GM19043 (cell line): Measurements from ENCODE around the gene FAM168A.
"Not testable (repeated sequence)": the region's sequence is repeated elsewhere in the genome, so short reads cannot be mapped to it uniquely, and the experiment has no call there.

Experiments used
- ATAC-seq: cut with Tn5 transposase; IDR thresholded peaks from one replicate; pipeline ENCODE4 v1.9.1; 2021; ENCODE audit warnings: low read depth; ENCODE audit not compliant: unreplicated experiment

The FAM168A gene

GRCh38 chr11:73477518-73477917, 120.4 kb downstream of the FAM168A start:
- no peak for ATAC-seq

- no peak for ATAC-seq
Measured at GRCh38 chr11:73475549-73476095, 122.3 kb downstream of the FAM168A start.

- ATAC-seq, result no peak
Measured at GRCh38 chr11:73473252-73473651, 124.7 kb downstream of the FAM168A start.

- not testable (repeated sequence) for ATAC-seq
Measured at GRCh38 chr11:73470036-73470612, 127.8 kb downstream of the FAM168A start.

GRCh38 chr11:73469401-73469800, 128.5 kb downstream of the FAM168A start:
- ATAC-seq, result no peak

- no peak for ATAC-seq
Measured at GRCh38 chr11:73468590-73469161, 129.2 kb downstream of the FAM168A start.

- ATAC-seq, result no peak
Measured at GRCh38 chr11:73467505-73467904, 130.4 kb downstream of the FAM168A start.

- no peak for ATAC-seq
Measured at GRCh38 chr11:73466643-73467042, 131.3 kb downstream of the FAM168A start.

- ATAC-seq, result no peak
Measured at GRCh38 chr11:73465871-73466270, 132.0 kb downstream of the FAM168A start.

- no peak for ATAC-seq
Measured at GRCh38 chr11:73465023-73465675, 132.8 kb downstream of the FAM168A start.

- ATAC-seq, result no peak
Measured at GRCh38 chr11:73464347-73464746, 133.6 kb downstream of the FAM168A start.

- no peak for ATAC-seq
Measured at GRCh38 chr11:73463359-73463758, 134.6 kb downstream of the FAM168A start.

GRCh38 chr11:73461964-73462363, 135.9 kb downstream of the FAM168A start:
- no peak for ATAC-seq

- ATAC-seq, result no peak
Measured at GRCh38 chr11:73461335-73461840, 136.5 kb downstream of the FAM168A start.

- no peak for ATAC-seq
Measured at GRCh38 chr11:73458201-73458600, 139.7 kb downstream of the FAM168A start.

- no peak for ATAC-seq
Measured at GRCh38 chr11:73454987-73455386, 142.9 kb downstream of the FAM168A start.

- ATAC-seq, result no peak
Measured at GRCh38 chr11:73453562-73453961, 144.3 kb downstream of the FAM168A start.

- ATAC-seq, result no peak
Measured at GRCh38 chr11:73452726-73453125, 145.2 kb downstream of the FAM168A start.

GRCh38 chr11:73451896-73452295, 146.0 kb downstream of the FAM168A start:
- no peak for ATAC-seq

- no peak for ATAC-seq
Measured at GRCh38 chr11:73446766-73447165, 151.1 kb downstream of the FAM168A start.

- no peak for ATAC-seq
Measured at GRCh38 chr11:73445980-73446379, 151.9 kb downstream of the FAM168A start.
